AG08395 (cell line): ENCODE results near the gene MRPL28.
A peak's percentile ranks its signal among the peaks of the same experiment; 100 is the strongest.
"Not testable (repeated sequence)": the region's sequence is repeated elsewhere in the genome, so short reads cannot be mapped to it uniquely, and the experiment has no call there.

ENCODE experiments used
- DNase-seq: peaks from one replicate; pipeline ENCODE4 v3.0.0; 2012; ENCODE audit warnings: mixed read lengths, low spot score

Gene MRPL28

GRCh38 chr16:373020-373598 lies 2.8 kb upstream of the MRPL28 start:
- no peak for DNase-seq

- DNase-seq, result no peak
These were observed 2.1 kb upstream of the MRPL28 start for GRCh38 chr16:372302-372983.

- no peak for DNase-seq
These were observed 1.4 kb upstream of the MRPL28 start for GRCh38 chr16:371515-372301.

GRCh38 chr16:370979-371514 lies 709 bp upstream of the MRPL28 start:
- DNase-seq, result no peak

GRCh38 chr16:369866-370436 lies 387 bp downstream of the MRPL28 start:
- peak; percentile 54 for DNase-seq

- no peak for DNase-seq
These were observed 968 bp downstream of the MRPL28 start for GRCh38 chr16:369275-369865.

- DNase-seq, result no peak
These were observed 1.8 kb downstream of the MRPL28 start for GRCh38 chr16:368388-369158.

GRCh38 chr16:367333-367903 lies 2.9 kb downstream of the MRPL28 start:
- no peak for DNase-seq

GRCh38 chr16:366476-366875 lies 3.9 kb downstream of the MRPL28 start:
- DNase-seq, result no peak

- DNase-seq, result no peak
These were observed 5.5 kb downstream of the MRPL28 start for GRCh38 chr16:364595-365491.

- DNase-seq, result no peak
These were observed 6.4 kb downstream of the MRPL28 start for GRCh38 chr16:363766-364490.

GRCh38 chr16:363110-363765 lies 7.1 kb downstream of the MRPL28 start:
- DNase-seq, result no peak

- not testable (repeated sequence) for DNase-seq
These were observed 7.7 kb downstream of the MRPL28 start for GRCh38 chr16:362702-362999.

- peak; percentile 84 for DNase-seq
These were observed 8.3 kb downstream of the MRPL28 start for GRCh38 chr16:361872-362701.

GRCh38 chr16:361341-361871 lies 8.9 kb downstream of the MRPL28 start:
- no peak for DNase-seq

GRCh38 chr16:360698-361336 lies 9.5 kb downstream of the MRPL28 start:
- no peak for DNase-seq
